22Rv1 (cell line): ENCODE data around the gene SF3B1.

ENCODE experiments used
- ZFX ChIP-seq: fragments of 450-650 bp; IDR thresholded peaks from 2 replicates; pipeline ENCODE4 v1.6.1; 2017; ENCODE audit warnings: antibody characterized with exemption, borderline replicate concordance
- TF ChIP-seq, protein P1 (sequence below): fragments of 450-650 bp; IDR thresholded peaks from 2 replicates; pipeline ENCODE4 v1.5.1; 2017; ENCODE audit warnings: mild to moderate bottlenecking

DNA sequence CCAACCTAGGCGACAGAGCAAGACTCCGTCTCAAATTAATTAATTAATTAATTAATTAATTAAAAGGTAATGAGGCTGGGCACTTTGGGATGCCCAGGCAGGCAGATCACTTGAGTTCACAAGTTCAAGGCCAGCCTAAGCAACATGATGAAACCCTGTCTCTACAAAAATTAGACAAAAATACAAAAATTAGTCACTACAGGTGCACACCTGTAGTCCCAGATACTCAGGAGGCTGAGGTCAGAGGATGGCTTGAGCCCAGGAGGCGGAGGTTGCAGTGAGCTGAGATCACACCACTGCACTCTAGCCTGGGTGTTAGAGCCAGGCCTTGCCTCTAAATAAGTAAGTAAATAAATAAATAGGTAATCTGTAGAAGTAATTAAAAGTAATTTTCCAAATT is 6.8 kb downstream of the SF3B1 start:
- TF ChIP-seq, protein P1, sequence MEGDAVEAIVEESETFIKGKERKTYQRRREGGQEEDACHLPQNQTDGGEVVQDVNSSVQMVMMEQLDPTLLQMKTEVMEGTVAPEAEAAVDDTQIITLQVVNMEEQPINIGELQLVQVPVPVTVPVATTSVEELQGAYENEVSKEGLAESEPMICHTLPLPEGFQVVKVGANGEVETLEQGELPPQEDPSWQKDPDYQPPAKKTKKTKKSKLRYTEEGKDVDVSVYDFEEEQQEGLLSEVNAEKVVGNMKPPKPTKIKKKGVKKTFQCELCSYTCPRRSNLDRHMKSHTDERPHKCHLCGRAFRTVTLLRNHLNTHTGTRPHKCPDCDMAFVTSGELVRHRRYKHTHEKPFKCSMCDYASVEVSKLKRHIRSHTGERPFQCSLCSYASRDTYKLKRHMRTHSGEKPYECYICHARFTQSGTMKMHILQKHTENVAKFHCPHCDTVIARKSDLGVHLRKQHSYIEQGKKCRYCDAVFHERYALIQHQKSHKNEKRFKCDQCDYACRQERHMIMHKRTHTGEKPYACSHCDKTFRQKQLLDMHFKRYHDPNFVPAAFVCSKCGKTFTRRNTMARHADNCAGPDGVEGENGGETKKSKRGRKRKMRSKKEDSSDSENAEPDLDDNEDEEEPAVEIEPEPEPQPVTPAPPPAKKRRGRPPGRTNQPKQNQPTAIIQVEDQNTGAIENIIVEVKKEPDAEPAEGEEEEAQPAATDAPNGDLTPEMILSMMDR = no peak
- no peak for TF ChIP-seq ZFX
